Mesangial cell (primary cell): Measurements from ENCODE around the gene ESPN. TPM values are rescaled to one million over a fixed set of nuclear protein-coding genes. Genes with fewer than 3 reads are reported as not detected.

ENCODE experiments used
- total RNA-seq: library from RNA; depleted of rRNA; stranded (reverse); fragments of >200 nt; gene quantifications from 2 replicates; pipeline ENCODE4 v1.2.3, GENCODE V29; 2015

The ESPN gene, protein sequence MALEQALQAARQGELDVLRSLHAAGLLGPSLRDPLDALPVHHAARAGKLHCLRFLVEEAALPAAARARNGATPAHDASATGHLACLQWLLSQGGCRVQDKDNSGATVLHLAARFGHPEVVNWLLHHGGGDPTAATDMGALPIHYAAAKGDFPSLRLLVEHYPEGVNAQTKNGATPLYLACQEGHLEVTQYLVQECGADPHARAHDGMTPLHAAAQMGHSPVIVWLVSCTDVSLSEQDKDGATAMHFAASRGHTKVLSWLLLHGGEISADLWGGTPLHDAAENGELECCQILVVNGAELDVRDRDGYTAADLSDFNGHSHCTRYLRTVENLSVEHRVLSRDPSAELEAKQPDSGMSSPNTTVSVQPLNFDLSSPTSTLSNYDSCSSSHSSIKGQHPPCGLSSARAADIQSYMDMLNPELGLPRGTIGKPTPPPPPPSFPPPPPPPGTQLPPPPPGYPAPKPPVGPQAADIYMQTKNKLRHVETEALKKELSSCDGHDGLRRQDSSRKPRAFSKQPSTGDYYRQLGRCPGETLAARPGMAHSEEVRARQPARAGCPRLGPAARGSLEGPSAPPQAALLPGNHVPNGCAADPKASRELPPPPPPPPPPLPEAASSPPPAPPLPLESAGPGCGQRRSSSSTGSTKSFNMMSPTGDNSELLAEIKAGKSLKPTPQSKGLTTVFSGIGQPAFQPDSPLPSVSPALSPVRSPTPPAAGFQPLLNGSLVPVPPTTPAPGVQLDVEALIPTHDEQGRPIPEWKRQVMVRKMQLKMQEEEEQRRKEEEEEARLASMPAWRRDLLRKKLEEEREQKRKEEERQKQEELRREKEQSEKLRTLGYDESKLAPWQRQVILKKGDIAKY
- 0.25 and 0.33 TPM in 2 replicates for total RNA-seq

DNA sequence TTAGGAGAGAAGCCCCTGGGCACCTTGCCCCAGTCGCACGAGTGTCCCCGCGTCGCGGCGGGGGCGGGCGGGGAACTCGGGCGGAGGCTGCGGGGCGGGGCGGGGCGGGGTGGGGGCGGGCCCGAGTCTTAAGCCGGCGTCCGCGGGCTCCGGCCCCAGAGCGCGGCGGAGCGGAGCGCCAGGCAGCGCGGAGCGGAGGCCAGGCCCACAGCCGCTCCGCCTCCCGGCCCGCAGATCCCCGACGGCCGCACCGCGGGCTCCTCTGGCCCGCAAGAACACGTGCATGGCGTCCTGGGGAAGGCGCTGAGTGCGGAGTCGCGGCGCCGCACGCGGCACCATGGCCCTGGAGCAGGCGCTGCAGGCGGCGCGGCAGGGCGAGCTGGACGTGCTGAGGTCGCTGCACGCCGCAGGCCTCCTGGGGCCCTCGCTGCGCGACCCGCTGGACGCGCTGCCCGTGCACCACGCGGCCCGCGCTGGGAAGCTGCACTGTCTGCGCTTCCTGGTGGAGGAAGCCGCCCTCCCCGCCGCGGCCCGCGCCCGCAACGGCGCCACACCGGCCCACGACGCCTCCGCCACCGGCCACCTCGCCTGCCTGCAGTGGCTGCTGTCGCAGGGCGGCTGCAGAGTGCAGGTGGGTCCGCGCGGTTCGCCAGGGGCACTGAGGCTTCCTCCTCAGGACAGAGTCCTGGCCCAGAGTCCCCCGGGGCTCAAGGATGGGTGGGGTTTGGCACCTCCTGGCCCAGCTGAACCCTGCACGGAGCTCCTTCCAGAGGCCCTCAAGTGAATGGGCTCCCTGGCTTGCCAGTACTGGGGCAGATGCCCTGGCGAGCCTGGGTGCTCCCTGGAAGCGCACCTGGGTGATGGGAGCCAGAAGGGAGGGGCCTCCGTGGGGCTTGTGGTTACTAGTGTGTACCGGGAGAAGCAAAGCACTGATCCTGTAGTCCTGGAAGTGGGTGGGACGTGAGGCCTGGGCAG, at the start of gene ESPN:
Gene ESPN, plus strand, starts transcription at position 158 of the 975 bp plus-strand sequence. Its CDS starts 180 bp downstream, at position 338.

DNA sequence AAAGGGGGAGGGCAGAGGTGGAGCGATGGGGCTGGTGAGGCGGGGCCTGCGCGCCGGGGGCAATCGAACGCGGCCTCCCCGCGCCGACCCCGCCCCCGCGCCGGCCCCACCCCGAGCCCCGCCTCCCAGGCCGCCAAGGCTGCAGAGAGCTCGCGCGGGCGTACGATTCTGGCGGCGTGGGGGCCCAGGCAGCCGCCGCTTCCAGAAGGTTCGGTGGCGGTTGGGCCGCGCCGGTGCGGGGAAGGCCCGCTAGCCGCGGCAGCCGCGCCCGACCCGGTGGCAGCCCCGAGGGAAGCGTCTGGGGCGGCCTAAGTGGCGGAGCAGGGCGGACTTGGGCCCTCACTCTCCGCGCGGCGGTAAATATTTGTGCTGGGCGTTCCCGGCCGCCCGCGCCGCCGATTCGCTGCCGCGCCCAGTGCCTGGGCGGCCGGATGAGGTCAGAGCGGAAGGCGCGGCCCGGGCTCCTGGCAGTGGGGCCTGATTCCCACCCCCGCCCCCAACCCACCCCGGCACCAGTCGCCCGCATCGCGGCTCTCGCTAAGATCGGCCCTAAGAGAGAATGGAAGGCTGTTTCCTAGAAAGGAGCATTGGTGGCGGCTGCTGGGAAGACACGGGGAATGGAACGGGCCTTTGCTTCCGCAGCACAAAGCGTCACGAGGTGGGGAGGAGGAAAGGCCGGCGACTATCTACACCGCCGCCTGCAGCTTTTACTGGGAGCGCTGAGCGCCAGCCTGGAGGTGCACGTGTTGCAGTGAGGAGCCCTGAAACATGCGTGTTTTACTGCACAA, 31.0 kb upstream of the ESPN start, which contains the start of gene ACOT7:
Gene ACOT7, minus strand, starts transcription at position 368 of the 788 bp plus-strand sequence. CDS start 368 bp downstream, outside the sequence.

DNA sequence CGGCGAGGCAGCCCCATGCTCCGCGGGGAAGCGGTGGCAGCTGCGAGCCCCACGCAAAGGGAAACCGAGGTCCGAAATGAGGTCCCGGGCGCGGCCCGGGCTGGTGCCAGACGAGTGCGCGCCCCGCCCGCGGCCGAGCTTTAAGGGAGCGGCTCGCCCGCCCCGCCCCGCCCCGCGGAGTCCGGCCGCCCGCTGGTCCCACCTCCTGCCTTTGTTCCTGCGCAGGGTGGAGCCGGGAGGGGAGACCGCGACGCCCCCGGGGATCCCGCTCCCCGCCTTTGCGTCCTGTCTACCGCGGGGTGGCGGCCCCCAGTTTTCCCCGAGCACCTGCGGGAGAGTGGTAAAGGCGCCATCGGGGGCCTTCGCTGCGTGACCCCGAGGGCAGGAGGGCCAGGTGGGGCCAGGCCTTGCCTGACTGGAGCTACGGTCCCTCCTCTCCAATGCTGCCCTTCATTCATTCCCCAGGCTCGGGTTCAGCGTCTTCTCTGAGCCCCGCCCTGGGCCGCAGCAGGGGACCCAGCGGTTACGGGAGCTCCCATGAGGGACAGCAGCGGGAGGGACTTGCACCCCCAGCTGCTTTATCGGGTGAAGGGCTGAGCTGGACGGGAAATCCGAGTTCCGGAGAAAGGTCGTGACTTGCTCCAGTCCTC, 4.6 kb upstream of the ESPN start, which contains the start of gene HES2:
Gene HES2, minus strand, starts transcription at position 116 of the 650 bp plus-strand sequence. Its CDS starts 99 bp downstream, at position 17.

DNA sequence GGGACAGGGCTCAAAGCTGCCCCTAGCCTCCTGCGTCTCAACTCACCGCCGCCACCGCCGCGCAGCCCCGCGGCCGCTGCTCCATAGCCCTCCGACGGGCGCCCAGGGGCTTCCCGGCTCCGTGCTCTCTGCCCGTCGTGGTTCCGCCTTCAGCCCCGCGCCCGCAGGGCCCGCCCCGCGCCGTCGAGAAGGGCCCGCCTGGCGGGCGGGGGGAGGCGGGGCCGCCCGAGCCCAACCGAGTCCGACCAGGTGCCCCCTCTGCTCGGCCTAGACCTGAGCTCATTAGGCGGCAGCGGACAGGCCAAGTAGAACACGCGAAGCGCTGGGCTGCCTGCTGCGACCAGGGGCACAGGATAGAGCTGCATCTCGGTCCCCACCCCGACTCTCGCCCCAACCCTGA, 41.4 kb downstream of the ESPN start, which contains the start of gene TNFRSF25:
Gene TNFRSF25, minus strand, starts transcription at position 151 of the 400 bp plus-strand sequence. Its CDS starts 66 bp downstream, at position 85.

DNA sequence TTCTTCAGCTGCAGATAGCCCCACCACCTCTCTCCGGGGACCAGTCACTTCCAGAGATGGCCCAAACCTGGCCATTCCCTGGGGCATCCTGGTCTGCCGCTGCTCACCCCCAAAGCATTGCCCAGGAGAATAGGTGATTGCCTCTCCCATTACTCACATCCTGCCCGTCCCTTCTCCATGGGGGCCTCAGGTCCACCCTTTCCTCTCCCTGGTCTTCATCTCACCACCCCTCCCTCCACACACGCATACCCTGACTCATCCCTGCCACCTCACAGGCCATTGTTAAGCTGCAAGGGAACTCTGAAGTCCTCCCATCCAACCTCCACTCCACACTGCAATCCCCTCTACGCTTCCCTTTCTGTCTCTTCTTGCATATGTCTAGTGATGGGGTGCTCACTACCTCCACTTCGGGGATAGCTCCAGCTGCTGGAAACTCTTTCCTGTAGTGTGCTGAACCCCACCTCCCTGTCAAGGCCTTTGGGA, 66.9 kb downstream of the ESPN start, which contains the start of gene PLEKHG5:
Gene PLEKHG5, minus strand, starts transcription at position 188 of the 483 bp plus-strand sequence. CDS start 14,096 bp downstream, outside the sequence.

Other genes starting within 250 kb of the ESPN start
- gene CHD5, start 244.5 kb upstream of the ESPN start, total RNA-seq = under 0.01 TPM in 1 of 2 replicates, not detected in the other
- gene RPL22, start 225.2 kb upstream of the ESPN start, total RNA-seq = 46.0 and 54.3 TPM in 2 replicates
- gene RNF207, start 218.7 kb upstream of the ESPN start, total RNA-seq = 13.7 and 53.5 TPM in 2 replicates
- 60.3 and 113 TPM in 2 replicates for gene ICMT, start 188.8 kb upstream of the ESPN start, total RNA-seq
- gene HES3, start 180.6 kb upstream of the ESPN start, total RNA-seq = not detected in 2 replicates
- 3.6 and 13.4 TPM in 2 replicates for gene GPR153, start 163.7 kb upstream of the ESPN start, total RNA-seq
- gene ACOT7, start 31.0 kb upstream of the ESPN start, total RNA-seq = 60.0 and 97.4 TPM in 2 replicates
- 0.25 and 0.65 TPM in 2 replicates for gene HES2, start 4.9 kb upstream of the ESPN start, total RNA-seq
- gene TNFRSF25, start 41.4 kb downstream of the ESPN start, total RNA-seq = 4.2 and 8.0 TPM in 2 replicates
- 14.2 and 16.1 TPM in 2 replicates for gene PLEKHG5, start 66.9 kb downstream of the ESPN start, total RNA-seq
- 16.4 and 23.8 TPM in 2 replicates for gene NOL9, start 129.7 kb downstream of the ESPN start, total RNA-seq
- gene TAS1R1, start 130.5 kb downstream of the ESPN start, total RNA-seq = not detected in 2 replicates
- 10.3 and 20.4 TPM in 2 replicates for gene ZBTB48, start 155.2 kb downstream of the ESPN start, total RNA-seq
- 23.6 and 53.9 TPM in 2 replicates for gene KLHL21, start 178.1 kb downstream of the ESPN start, total RNA-seq
- 8.0 and 16.1 TPM in 2 replicates for gene PHF13, start 189.0 kb downstream of the ESPN start, total RNA-seq
- 23.3 and 31.4 TPM in 2 replicates for gene THAP3, start 200.1 kb downstream of the ESPN start, total RNA-seq